ENCODE results near the gene CDK5R2. TPM values are rescaled to one million over a fixed set of nuclear protein-coding genes. Genes with fewer than 3 reads are reported as not detected.

CDK5R2 gene
- total RNA-seq, 1 experiment from 2014 or later = 0.18 TPM

- Mint-ChIP-seq H3K36me3 (ENCODE audit: insufficient read depth, unreplicated experiment) (no peaks in the 10 kb centered on the region), H3K9me3 (ENCODE audit: unreplicated experiment) (no peaks in the 10 kb centered on the region), H3K4me3 (ENCODE audit: unreplicated experiment) (peak overlapping the region; percentile 5), H3K27ac (ENCODE audit: unreplicated experiment) (no peak overlapping the region), H3K27me3 (ENCODE audit: insufficient read depth, unreplicated experiment) (no peaks in the 10 kb centered on the region), H3K4me1 (ENCODE audit: low read depth, unreplicated experiment) (peaks cover 9% of the 10 kb centered on the region)
- ChIA-PET POLR2A (no interaction called here), CTCF (interaction anchor here (1.6 kb wide), 1 partner anchor 31 kb away, joined by 4 read pairs; no protein-coding TSS in a partner anchor)
- H3K27me3 ChIP-seq (replicated peaks; ENCODE audit: control insufficient read depth, insufficient read depth, low read length) = peaks cover 2% of the 10 kb centered on the region
- no peaks in the 10 kb centered on the region for H3K9me3 ChIP-seq
- intact Hi-C loops (cut with micrococcal nuclease; ENCODE audit: unreplicated experiment) = no loop called here
- BruUV-seq (replicated peaks) = no TSS peak
- H3K36me3 ChIP-seq (ENCODE audit: control insufficient read depth, insufficient read depth, low read length) = no peaks in the 10 kb centered on the region
- no peak for TF ChIP-seq CTCF (IDR thresholded peaks at IDR 0.05; ENCODE audit: insufficient read depth in 1 of 2, low read depth in 1 of 2, low read length in 1 of 2, severe bottlenecking in 1 of 2, unreplicated experiment in 1 of 2)
- no peak for DNase-seq
- no peak overlapping the region for H3K4me3 ChIP-seq (ENCODE audit: low read depth, low read length)
- H3K4me1 ChIP-seq = peaks cover 30% of the 10 kb centered on the region
These were observed 39.8 kb downstream of the CDK5R2 start for GRCh38 chr2:218999021-218999880.

DNA sequence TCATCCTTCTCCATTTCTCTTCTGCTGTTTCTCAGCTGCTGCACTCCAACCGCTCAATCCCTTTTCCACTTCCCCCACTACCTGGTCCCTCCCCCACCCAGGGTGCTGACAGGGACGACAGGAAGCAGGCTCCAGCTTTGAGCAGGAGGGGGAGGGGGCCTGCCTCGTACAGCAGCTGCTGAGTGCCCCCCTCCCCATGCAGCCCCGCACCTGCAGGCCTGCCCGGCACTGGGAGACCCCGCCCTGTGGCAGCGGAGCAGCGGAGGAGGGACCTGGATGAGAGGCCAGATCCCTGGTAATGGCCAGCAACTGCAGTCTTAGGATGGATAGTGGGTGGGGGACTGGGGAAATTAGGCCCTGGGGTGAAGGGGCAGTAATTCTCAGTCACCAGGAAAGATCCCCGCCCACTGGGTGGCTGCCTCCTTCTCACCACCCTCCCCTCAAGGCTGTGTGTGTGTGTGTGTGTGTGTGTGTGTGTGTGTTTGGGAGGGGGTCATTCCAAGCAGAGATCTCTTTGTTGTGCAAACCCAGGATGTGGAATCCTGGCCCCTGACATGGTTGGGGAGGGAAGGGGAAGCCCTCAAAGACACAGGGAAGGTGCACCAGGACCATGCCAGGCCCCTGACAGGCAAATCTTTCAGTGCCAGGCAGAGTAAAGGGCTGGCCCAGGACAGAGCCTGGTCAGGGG, 40.6 kb downstream of the CDK5R2 start:
- POLR2A ChIA-PET = interaction anchor here (0.5 kb wide), 1 partner anchor 60 kb away, joined by 7 read pairs; no protein-coding TSS in a partner anchor
- H3K27me3 Mint-ChIP-seq (ENCODE audit: insufficient read depth, unreplicated experiment) = peaks cover 4% of the 10 kb centered on the region
- no peaks in the 10 kb centered on the region for H3K36me3 Mint-ChIP-seq (ENCODE audit: insufficient read depth, unreplicated experiment)
- H3K4me1 Mint-ChIP-seq (ENCODE audit: low read depth, unreplicated experiment) = peaks cover 9% of the 10 kb centered on the region
- peak in 1 of 2 experiments; percentile 41 for DNase-seq
- H3K36me3 ChIP-seq (ENCODE audit: control insufficient read depth, insufficient read depth, low read length) = no peaks in the 10 kb centered on the region
- no peak overlapping the region for H3K4me3 ChIP-seq (ENCODE audit: low read depth, low read length)
- no peaks in the 10 kb centered on the region for H3K9me3 Mint-ChIP-seq (ENCODE audit: unreplicated experiment)
- H3K27ac Mint-ChIP-seq (ENCODE audit: unreplicated experiment) = no peak overlapping the region
- intact Hi-C loops (cut with micrococcal nuclease; ENCODE audit: unreplicated experiment) = loop anchor here (5.0 kb wide), 1 partner anchor 57 kb away; no protein-coding TSS in a partner anchor
- no TSS peak for BruUV-seq (replicated peaks)
- CTCF ChIA-PET = interaction anchor here (1.6 to 2.8 kb wide), 2 partner anchors 30 kb away, joined by 4 to 25 read pairs; no protein-coding TSS in a partner anchor
- no peak for TF ChIP-seq CTCF (IDR thresholded peaks at IDR 0.05; ENCODE audit: insufficient read depth in 1 of 2, low read depth in 1 of 2, low read length in 1 of 2, severe bottlenecking in 1 of 2, unreplicated experiment in 1 of 2)
- peaks cover 2% of the 10 kb centered on the region for H3K27me3 ChIP-seq (replicated peaks; ENCODE audit: control insufficient read depth, insufficient read depth, low read length)
- H3K4me1 ChIP-seq = peaks cover 30% of the 10 kb centered on the region
- peak overlapping the region; percentile 5 for H3K4me3 Mint-ChIP-seq (ENCODE audit: unreplicated experiment)
- no peaks in the 10 kb centered on the region for H3K9me3 ChIP-seq

DNA sequence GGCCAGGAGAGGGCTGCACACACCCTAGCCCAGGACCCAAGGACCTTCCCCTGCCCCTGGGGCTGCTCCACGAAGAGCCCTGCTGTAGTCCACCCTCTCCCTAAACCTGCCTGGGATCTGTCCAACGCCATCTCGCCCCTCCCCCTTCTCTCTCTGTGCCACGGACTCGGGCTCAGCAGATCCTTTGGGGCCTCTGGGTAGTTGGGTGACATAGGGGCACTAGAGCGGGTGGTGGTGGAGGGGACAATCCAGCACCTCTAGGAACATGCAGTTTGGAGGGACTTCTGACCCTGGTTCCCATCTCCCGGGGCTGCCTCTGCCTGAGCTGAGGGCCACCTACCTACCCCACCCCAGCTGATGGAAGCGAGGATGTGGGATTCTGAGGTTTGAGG, 41.1 kb downstream of the CDK5R2 start:
- no TSS peak for BruUV-seq (replicated peaks)
- Histone ChIP-seq H3K36me3 (ENCODE audit: control insufficient read depth, insufficient read depth, low read length) (no peaks in the 10 kb centered on the region), H3K9me3 (no peaks in the 10 kb centered on the region), H3K4me3 (ENCODE audit: low read depth, low read length) (no peak overlapping the region), H3K27me3 (replicated peaks; ENCODE audit: control insufficient read depth, insufficient read depth, low read length) (no peaks in the 10 kb centered on the region), H3K4me1 (peaks cover 30% of the 10 kb centered on the region)
- Mint-ChIP-seq H3K27ac (ENCODE audit: unreplicated experiment) (no peak overlapping the region), H3K4me1 (ENCODE audit: low read depth, unreplicated experiment) (peaks cover 9% of the 10 kb centered on the region), H3K36me3 (ENCODE audit: insufficient read depth, unreplicated experiment) (no peaks in the 10 kb centered on the region), H3K9me3 (ENCODE audit: unreplicated experiment) (no peaks in the 10 kb centered on the region), H3K27me3 (ENCODE audit: insufficient read depth, unreplicated experiment) (peaks cover 5% of the 10 kb centered on the region), H3K4me3 (ENCODE audit: unreplicated experiment) (no peak overlapping the region)
- CTCF ChIA-PET = interaction anchor here (2.4 to 2.8 kb wide), 2 partner anchors 20 to 29 kb away, joined by 25 to 39 read pairs; no protein-coding TSS in a partner anchor
- POLR2A ChIA-PET = no interaction called here
- TF ChIP-seq CTCF (IDR thresholded peaks at IDR 0.05; ENCODE audit: insufficient read depth in 1 of 2, low read depth in 1 of 2, low read length in 1 of 2, severe bottlenecking in 1 of 2, unreplicated experiment in 1 of 2) = no peak
- intact Hi-C loops (cut with micrococcal nuclease; ENCODE audit: unreplicated experiment) = loop anchor here (5.0 kb wide), 1 partner anchor 57 kb away; no protein-coding TSS in a partner anchor
- no peak for DNase-seq
